GM11168 (cell line): ENCODE results near the gene TMEM19.

Experiments used
- in situ Hi-C: fragments of 300-500 bp; cut with MboI; formaldehyde crosslinking; loops from one replicate; pipeline ENCODE4 v1.12.0; 2022; ENCODE audit warnings: low sequenced_read_pairs; ENCODE audit not compliant: unreplicated experiment

Gene TMEM19

GRCh38 chr12:71708658-71709057 lies 22.8 kb downstream of the TMEM19 start:
- in situ Hi-C loops, result no loop called here

GRCh38 chr12:71710276-71711125 lies 24.6 kb downstream of the TMEM19 start:
- in situ Hi-C loops, result no loop called here

- in situ Hi-C loops, result no loop called here
Measured at GRCh38 chr12:71718611-71719010, 32.7 kb downstream of the TMEM19 start.

- in situ Hi-C loops, result no loop called here
Measured at GRCh38 chr12:71719647-71720370, 33.9 kb downstream of the TMEM19 start.

- in situ Hi-C loops, result no loop called here
Measured at GRCh38 chr12:71721783-71722505, 36.1 kb downstream of the TMEM19 start.

GRCh38 chr12:71725011-71725410 lies 39.1 kb downstream of the TMEM19 start:
- in situ Hi-C loops, result loop anchor here (25.0 kb wide), 1 partner anchor 313 kb away; no protein-coding TSS in a partner anchor

GRCh38 chr12:71726548-71726947 lies 40.7 kb downstream of the TMEM19 start:
- in situ Hi-C loops, result loop anchor here (25.0 kb wide), 1 partner anchor 314 kb away; no protein-coding TSS in a partner anchor

- in situ Hi-C loops, result loop anchor here (25.0 kb wide), 1 partner anchor 316 kb away; no protein-coding TSS in a partner anchor
Measured at GRCh38 chr12:71727958-71728357, 42.1 kb downstream of the TMEM19 start.

- in situ Hi-C loops, result loop anchor here (25.0 kb wide), 1 partner anchor 319 kb away; no protein-coding TSS in a partner anchor
Measured at GRCh38 chr12:71730936-71731335, 45.1 kb downstream of the TMEM19 start.

- in situ Hi-C loops, result loop anchor here (25.0 kb wide), 1 partner anchor 319 kb away; no protein-coding TSS in a partner anchor
Measured at GRCh38 chr12:71731439-71732356, 45.8 kb downstream of the TMEM19 start.

GRCh38 chr12:71732357-71732712 lies 46.5 kb downstream of the TMEM19 start:
- in situ Hi-C loops, result loop anchor here (25.0 kb wide), 1 partner anchor 320 kb away; no protein-coding TSS in a partner anchor

GRCh38 chr12:71737197-71737596 lies 51.3 kb downstream of the TMEM19 start:
- in situ Hi-C loops, result loop anchor here (25.0 kb wide), 1 partner anchor 325 kb away; no protein-coding TSS in a partner anchor

GRCh38 chr12:71742998-71743397 lies 57.1 kb downstream of the TMEM19 start:
- in situ Hi-C loops, result loop anchor here (25.0 kb wide), 1 partner anchor 331 kb away; no protein-coding TSS in a partner anchor

- in situ Hi-C loops, result loop anchor here (25.0 kb wide), 1 partner anchor 332 kb away; no protein-coding TSS in a partner anchor
Measured at GRCh38 chr12:71744522-71745300, 58.8 kb downstream of the TMEM19 start.

- in situ Hi-C loops, result loop anchor here (25.0 kb wide), 1 partner anchor 335 kb away; no protein-coding TSS in a partner anchor
Measured at GRCh38 chr12:71746974-71747611, 61.2 kb downstream of the TMEM19 start.

GRCh38 chr12:71748081-71748850 lies 62.4 kb downstream of the TMEM19 start:
- in situ Hi-C loops, result loop anchor here (25.0 kb wide), 1 partner anchor 336 kb away; no protein-coding TSS in a partner anchor

- in situ Hi-C loops, result loop anchor here (25.0 kb wide), 1 partner anchor 337 kb away; no protein-coding TSS in a partner anchor
Measured at GRCh38 chr12:71749666-71750065, 63.8 kb downstream of the TMEM19 start.
